ENCODE data around the gene CDH22. TPM values are rescaled to one million over a fixed set of nuclear protein-coding genes. Genes with fewer than 3 reads are reported as not detected.
A peak's percentile ranks its signal among the peaks of the same experiment; 100 is the strongest.

CDH22 gene
- total RNA-seq, 1 donor from 2014 or later: 5.2 TPM

- intact Hi-C loops (cut with DNase I): no loop called here
- DNase-seq (ENCODE audit: missing footprints) (no peak), ATAC-seq (no peak)
Observed at GRCh38 chr20:46196990-46197389, 111.3 kb downstream of the CDH22 start.

GRCh38 chr20:46195264-46196036 lies 112.8 kb downstream of the CDH22 start:
- ATAC-seq (no peak), DNase-seq (ENCODE audit: missing footprints) (no peak)
- intact Hi-C loops (cut with DNase I): no loop called here

DNA sequence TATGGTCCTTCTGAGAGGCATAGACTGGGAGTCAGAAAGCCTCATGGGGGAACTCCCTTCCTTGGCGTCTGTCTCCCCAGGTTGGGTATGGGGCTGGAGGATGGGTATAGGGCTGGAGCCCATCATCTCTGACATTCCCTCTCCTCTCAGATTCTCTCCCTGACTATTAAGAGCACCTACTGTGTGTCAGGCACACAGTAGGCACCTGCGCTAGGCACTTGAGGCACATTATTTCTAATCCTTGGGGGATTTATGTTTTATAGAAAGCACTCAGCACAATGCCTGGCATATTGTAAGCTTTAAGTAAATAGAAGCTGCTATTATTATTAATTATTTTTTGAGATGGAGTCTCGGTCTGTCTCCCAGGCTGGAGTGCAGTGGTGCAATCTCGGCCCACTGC lies 113.9 kb downstream of the CDH22 start:
- DNase-seq (ENCODE audit: missing footprints) (no peak), ATAC-seq (no peak)
- intact Hi-C loops (cut with DNase I): no loop called here

DNA sequence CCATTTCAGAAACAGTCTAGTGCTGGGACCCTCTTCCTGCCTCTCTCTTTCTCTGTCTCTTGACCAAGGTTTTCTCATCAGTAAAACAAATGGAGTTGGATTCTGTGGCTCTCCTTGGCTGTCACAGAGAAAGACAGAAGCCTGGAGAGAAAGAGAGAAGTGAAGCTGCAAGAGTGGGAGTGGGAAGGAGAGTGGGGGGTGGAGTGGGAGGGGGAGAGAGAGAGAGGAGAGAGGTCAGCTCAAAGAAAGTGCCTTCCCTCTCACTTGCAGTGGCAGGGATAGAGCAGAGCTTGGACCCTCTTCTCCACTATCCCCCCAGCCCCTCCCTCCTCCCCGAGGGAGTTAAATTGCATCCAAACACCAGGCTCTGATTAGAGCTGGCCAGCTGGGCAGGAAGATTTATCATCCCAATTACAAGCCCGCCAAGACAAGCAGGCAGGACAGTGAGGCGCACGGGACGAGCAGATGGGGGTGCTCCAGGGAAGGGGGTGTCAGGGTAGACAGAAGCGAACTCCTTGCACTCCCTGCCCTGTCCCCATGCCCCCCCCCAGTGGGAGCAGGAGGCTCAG lies 115.8 kb downstream of the CDH22 start:
- no peak for ATAC-seq
- no peak for DNase-seq (ENCODE audit: missing footprints)
- intact Hi-C loops (cut with DNase I): no loop called here

GRCh38 chr20:46191611-46192010 lies 116.7 kb downstream of the CDH22 start:
- ATAC-seq (no peak), DNase-seq (ENCODE audit: missing footprints) (no peak)
- intact Hi-C loops (cut with DNase I): no loop called here

GRCh38 chr20:46191168-46191540 lies 117.1 kb downstream of the CDH22 start:
- intact Hi-C loops (cut with DNase I): no loop called here
- DNase-seq (ENCODE audit: missing footprints): no peak
- ATAC-seq: no peak

DNA sequence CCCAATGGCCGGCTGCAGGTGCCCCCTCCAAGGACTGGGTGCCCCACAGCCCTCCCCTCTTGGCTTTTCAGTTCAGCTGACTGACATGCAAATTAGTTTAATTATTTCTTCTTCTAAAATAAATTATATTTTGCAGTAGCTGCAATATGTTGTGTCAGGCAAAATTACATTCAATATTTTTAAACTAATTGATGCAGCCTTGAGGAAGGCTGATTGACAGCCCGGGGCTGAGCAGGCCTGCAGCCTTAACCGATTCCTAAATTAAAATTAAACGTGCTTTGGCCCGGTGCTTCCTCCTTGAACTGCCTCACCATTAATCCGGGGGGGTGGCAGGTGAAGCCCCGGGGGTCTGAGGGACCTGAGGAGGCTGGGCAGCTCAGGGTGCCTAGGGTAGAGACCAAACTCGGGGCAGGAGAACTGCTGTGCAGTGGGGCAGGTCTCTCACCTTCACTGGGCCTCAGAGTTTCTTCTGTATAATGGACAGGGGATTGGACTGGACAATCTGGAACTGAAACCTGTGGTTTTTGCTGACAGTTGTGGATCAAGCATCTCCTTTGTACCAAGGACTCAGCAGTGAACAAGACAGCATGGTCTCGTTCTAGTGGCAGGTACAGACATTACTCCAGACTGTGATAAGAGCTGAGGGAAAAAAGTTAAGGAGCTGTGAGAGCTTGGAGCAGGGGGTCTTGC lies 117.7 kb downstream of the CDH22 start:
- ATAC-seq (no peak), DNase-seq (ENCODE audit: missing footprints) (no peak)
- intact Hi-C loops (cut with DNase I): no loop called here

DNA sequence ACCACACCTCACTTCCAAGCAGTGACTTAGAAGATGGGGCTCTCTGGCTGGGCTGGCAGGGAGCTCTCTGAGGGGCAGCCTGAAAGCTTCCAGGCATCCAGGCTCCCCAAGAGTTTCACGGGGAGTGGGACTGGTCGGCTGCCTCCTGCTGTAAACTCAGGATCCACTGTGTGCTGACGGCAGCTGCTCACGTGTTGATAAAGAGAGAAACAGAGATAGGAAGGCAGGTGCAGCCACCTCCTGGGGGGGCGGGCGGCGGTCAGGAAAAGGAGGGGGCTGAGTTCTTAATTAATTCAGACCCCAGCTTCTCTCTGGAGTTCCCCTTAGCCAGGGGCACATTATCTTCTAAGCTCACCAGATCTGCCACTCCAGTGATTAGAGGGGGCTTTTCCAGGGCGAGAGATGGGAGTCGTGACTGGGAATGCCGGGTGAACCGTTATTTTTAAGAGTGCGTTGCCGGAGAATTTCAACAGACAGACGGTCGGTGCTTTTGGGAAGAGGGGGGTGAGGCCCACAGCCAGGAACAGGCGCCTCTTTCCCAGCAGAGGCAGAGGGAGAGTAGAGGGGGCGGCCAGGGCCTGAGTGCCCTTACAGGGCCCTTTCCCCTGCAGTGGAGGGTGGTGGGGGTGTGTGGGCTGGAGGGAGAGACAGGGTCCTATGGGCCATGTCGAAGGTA lies 119.3 kb downstream of the CDH22 start:
- ATAC-seq (no peak), DNase-seq (ENCODE audit: missing footprints) (no peak)
- intact Hi-C loops (cut with DNase I): no loop called here

- intact Hi-C loops (cut with DNase I): no loop called here
- ATAC-seq (no peak), DNase-seq (ENCODE audit: missing footprints) (no peak)
Observed at GRCh38 chr20:46186210-46186609, 122.1 kb downstream of the CDH22 start.

DNA sequence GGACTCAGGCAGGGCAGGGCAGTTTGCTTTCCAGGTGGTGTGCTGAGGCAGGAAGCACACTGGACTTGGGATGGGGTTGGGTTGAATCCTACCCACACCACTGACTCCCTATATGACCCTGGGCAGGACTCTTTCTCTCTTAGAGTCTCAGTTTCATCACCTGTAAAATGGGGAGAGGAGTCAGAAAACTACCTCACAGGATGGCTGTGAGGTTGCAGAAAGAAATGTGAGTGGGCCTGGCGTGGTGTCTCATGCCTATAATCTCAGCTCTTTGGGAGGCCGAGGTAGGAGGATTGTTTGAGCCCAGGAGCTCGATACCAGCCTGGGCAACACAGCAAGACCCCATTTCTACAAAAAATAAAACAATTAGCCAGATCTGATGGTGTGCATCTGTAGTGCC lies 122.9 kb downstream of the CDH22 start:
- ATAC-seq: no peak
- no peak for DNase-seq (ENCODE audit: missing footprints)
- intact Hi-C loops (cut with DNase I): no loop called here

DNA sequence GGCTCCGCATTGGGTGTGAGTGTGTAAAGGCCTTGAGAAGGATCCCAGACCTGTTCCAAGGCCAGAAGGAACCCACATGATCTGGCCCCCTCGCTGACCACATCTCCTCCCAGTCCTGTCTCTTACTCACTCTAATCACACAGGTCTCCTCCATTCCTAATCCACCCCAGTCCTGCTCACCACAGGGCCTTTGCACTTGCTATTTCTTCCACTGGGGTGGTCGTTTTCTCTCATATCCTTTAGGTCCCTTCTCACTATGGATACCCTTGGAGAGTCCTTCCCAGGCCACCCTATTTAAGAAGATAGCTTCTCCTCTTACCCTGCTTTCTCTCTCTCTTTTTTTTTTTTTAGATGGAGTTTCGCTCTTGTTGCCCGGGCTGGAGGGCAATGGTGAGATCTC lies 124.5 kb downstream of the CDH22 start:
- DNase-seq (ENCODE audit: missing footprints): no peak
- intact Hi-C loops (cut with DNase I): no loop called here
- no peak for ATAC-seq

DNA sequence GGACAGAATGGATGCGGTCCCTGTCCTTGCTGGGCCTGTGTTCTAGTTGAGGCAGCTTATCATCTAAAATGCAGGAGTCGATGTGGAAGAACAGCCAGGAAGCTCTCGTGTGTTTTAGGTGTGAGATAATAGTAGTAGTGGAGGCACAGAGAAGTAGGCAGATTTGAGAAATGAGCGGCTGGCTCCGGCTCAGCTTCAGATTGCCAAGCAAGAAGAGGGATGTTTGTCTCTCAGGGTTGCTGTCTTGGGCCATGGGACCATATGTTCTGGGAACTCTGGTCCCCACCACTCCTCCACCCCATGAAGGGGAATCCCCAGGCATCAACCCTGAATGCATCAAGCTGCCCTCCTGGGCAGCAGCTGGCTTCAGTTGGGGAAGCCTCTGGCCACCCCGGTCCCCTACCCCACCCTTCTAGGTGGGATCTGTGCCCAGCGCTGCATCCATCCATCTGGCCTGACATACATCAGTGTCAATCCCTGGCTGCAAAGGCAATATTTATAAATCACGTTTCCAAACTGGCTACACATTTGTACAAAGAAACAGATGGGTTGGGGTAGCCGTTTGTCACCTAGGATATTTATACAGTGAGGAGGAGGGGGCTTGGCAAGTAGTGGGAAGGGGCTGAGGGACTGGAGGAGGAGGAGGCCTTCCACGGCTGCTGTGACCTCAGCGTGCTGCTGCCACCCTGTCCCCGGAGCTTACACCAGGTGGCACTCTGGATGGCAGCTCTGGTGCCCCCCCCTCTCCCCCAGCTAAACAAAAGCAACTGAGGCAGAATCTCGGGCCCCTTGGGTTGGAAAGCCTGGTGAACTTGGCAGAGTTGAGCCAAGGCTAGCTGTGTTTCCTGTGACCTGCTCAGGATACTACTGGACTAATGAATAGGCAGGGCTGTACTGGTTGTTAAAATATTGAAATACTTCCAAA lies 125.8 kb downstream of the CDH22 start:
- ATAC-seq (no peak), DNase-seq (ENCODE audit: missing footprints) (no peak)
- intact Hi-C loops (cut with DNase I): no loop called here

DNA sequence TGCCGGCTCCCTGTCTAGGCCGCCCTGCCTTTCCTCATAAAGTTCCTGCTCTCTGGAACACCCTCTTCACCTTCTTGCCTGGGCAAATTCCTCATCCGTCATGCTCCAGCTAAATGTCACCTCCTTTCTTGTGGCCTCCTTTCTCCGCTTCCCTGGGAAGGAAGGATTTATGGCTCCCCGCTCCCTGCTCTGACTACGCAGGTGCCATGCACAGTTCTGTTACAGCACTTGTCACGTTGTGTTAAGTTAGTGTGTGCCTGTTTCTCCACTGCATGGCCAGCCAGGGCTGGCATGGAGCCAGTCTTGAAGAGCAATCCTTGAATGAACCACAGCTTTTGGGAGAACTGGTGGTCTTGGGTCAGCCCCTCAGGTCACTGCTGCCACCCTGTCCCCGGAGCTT lies 128.4 kb downstream of the CDH22 start:
- no peak for DNase-seq (ENCODE audit: missing footprints)
- intact Hi-C loops (cut with DNase I): no loop called here
- ATAC-seq: no peak

DNA sequence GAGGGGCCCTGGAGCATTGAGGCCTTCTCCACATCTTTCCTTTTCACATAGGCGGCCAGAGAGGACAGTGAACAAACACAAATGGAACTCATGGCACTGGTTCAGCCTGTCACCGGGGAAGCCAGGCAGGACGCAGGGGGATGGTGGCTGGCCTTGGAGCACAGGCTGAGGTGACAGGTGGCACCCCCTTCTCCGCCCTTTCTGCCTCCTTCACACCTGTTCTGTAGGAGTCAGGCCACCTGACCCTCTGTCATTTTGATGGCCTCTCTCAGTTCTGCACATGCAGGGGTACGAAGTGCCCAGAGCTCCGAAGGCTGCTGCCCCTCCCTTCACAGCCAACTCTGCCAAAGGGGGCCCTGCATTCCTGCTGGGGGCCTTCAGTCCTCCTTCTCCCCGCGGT lies 129.4 kb downstream of the CDH22 start:
- intact Hi-C loops (cut with DNase I): no loop called here
- ATAC-seq (no peak), DNase-seq (ENCODE audit: missing footprints) (no peak)

GRCh38 chr20:46177768-46178167 lies 130.5 kb downstream of the CDH22 start:
- intact Hi-C loops (cut with DNase I): no loop called here
- DNase-seq (ENCODE audit: missing footprints) (no peak), ATAC-seq (no peak)

DNA sequence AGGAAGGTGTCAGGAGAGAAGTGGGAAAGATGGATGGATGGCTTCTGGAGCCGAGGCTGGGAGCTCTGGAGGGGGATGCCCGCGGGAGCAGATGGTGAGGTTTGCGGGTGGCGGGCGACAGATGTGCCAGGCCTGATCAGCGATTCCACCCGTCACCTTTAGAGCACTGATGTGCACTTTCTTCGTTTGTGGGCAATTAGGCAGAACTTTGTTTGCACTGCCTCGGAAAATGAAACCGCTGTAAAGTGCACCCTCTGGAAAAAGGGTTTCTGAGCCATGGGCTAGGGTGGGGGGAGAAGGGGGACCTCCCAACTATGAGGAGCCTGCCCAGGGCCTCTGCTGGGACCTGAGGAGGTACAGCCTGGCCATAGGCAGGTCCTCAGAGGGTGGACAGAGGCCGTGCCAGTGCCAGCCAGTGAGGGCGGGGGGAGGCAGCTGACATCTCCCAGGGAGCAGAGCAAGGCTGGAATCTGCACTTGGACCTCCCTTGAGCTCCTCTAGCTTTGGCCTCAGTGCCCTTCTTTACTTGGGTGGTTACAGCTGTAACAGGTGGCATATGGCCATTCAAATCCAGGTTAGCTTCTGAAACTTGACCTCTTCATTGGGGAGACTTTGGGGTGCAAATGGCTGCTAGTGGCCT lies 131.4 kb downstream of the CDH22 start:
- intact Hi-C loops (cut with DNase I): no loop called here
- DNase-seq (ENCODE audit: missing footprints) (no peak), ATAC-seq (no peak)

- intact Hi-C loops (cut with DNase I): no loop called here
- DNase-seq (ENCODE audit: missing footprints) (no peak), ATAC-seq (no peak)
Observed at GRCh38 chr20:46175127-46175494, 133.2 kb downstream of the CDH22 start.

- peak; percentile 67 for ATAC-seq
- intact Hi-C loops (cut with DNase I): loop anchor here (5.0 kb wide), 2 partner anchors 42 to 152 kb away; no protein-coding TSS in a partner anchor
- DNase-seq (ENCODE audit: missing footprints): peak; percentile 88
Observed at GRCh38 chr20:46174469-46175126, 133.7 kb downstream of the CDH22 start.
